Testis (tissue), 2 donors: Measurements from ENCODE around the gene P4HTM.

ENCODE experiments used
- POLR2A ChIP-seq: fragments of 450-650 bp; IDR thresholded peaks from one replicate; pipeline ENCODE4 v1.6.1; 2017; ENCODE audit warnings: antibody characterized with exemption, mild to moderate bottlenecking, moderate library complexity
- TF ChIP-seq, protein P1 (sequence below), 3 experiments: fragments of 450-650 bp in 2 of 3; fragments of 200-600 bp in 1 of 3; sonication (generic) in 1 of 3; IDR thresholded peaks; one replicate each; pipeline ENCODE4 v1.5.1; 2016 to 2019; ENCODE audit warnings: antibody characterized with exemption in 3 of 3, mild to moderate bottlenecking in 2 of 3, moderate library complexity in 1 of 3

DNA sequence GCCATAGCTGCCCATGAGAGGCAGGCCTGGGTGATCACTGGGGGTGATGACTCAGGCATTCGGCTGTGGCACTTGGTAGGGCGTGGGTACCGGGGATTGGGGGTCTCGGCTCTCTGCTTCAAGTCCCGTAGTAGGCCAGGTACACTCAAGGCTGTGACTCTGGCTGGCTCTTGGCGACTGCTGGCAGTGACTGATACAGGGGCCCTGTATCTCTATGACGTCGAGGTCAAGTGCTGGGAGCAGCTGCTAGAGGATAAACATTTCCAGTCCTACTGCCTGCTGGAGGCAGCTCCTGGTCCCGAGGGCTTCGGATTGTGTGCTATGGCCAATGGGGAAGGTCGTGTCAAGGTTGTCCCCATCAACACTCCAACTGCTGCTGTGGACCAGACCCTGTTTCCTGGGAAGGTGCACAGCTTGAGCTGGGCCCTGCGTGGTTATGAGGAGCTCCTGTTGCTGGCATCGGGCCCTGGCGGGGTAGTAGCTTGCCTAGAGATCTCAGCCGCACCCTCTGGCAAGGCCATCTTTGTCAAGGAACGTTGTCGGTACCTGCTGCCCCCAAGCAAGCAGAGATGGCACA is 22.5 kb downstream of the P4HTM start:
- TF ChIP-seq, protein P1, sequence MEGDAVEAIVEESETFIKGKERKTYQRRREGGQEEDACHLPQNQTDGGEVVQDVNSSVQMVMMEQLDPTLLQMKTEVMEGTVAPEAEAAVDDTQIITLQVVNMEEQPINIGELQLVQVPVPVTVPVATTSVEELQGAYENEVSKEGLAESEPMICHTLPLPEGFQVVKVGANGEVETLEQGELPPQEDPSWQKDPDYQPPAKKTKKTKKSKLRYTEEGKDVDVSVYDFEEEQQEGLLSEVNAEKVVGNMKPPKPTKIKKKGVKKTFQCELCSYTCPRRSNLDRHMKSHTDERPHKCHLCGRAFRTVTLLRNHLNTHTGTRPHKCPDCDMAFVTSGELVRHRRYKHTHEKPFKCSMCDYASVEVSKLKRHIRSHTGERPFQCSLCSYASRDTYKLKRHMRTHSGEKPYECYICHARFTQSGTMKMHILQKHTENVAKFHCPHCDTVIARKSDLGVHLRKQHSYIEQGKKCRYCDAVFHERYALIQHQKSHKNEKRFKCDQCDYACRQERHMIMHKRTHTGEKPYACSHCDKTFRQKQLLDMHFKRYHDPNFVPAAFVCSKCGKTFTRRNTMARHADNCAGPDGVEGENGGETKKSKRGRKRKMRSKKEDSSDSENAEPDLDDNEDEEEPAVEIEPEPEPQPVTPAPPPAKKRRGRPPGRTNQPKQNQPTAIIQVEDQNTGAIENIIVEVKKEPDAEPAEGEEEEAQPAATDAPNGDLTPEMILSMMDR (IDR thresholded peaks at IDR 0.05) = no peak
- no peak for TF ChIP-seq POLR2A
